GM23248 (cell line): ENCODE measurements around the gene TUBB2A.

Experiments
- EZH2 ChIP-seq: fragments of 200-600 bp; sonication (generic); IDR thresholded peaks from 2 replicates; pipeline ENCODE4 v1.6.1; 2018; ENCODE audit warnings: antibody characterized with exemption, mild to moderate bottlenecking; ENCODE audit not compliant: insufficient read depth, poor library complexity, severe bottlenecking
- EZH2phosphoT487 ChIP-seq: fragments of 200-600 bp; sonication (generic); IDR thresholded peaks from 2 replicates; pipeline ENCODE4 v1.6.1; 2018; ENCODE audit warnings: antibody characterized with exemption, moderate library complexity, mild to moderate bottlenecking, low read depth; ENCODE audit not compliant: insufficient read depth

- TF ChIP-seq EZH2 (no peak), EZH2phosphoT487 (no peak)
Measured at GRCh38 chr6:3151691-3152090, 5.7 kb downstream of the TUBB2A start.
